Measurements from ENCODE around the gene SLC11A2.

DNA sequence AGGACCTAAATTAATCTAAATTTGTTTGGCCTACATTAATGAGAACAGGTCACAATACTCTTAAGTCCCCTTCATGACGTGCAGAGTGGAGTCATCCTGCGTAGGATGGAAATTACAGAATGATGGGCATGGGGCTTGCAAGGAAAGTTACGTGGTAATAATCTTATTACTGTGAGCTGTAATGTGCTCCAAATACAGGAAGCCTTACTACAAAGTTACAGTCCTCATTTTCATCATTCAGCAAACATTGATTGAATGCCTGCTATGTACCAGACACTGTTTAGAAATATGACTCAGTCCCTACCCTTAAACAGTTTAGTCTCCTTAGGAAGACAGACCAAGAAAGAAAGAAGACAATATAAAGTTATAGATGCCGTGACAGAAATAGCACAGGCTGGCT lies 64.5 kb downstream of the SLC11A2 start:
- TF ChIP-seq, protein P1, sequence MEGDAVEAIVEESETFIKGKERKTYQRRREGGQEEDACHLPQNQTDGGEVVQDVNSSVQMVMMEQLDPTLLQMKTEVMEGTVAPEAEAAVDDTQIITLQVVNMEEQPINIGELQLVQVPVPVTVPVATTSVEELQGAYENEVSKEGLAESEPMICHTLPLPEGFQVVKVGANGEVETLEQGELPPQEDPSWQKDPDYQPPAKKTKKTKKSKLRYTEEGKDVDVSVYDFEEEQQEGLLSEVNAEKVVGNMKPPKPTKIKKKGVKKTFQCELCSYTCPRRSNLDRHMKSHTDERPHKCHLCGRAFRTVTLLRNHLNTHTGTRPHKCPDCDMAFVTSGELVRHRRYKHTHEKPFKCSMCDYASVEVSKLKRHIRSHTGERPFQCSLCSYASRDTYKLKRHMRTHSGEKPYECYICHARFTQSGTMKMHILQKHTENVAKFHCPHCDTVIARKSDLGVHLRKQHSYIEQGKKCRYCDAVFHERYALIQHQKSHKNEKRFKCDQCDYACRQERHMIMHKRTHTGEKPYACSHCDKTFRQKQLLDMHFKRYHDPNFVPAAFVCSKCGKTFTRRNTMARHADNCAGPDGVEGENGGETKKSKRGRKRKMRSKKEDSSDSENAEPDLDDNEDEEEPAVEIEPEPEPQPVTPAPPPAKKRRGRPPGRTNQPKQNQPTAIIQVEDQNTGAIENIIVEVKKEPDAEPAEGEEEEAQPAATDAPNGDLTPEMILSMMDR (IDR thresholded peaks at IDR 0.05; ENCODE audit: insufficient read depth, low read depth, low read length): no peak
- no peak for TF ChIP-seq EZH2 (IDR thresholded peaks at IDR 0.05; ENCODE audit: insufficient read depth, low read length)

Measured in astrocyte (in vitro differentiated cells and primary cell).